PFSK-1 (cell line): ENCODE measurements around the gene FBXL14.

Experiments used
- FOXP2 ChIP-seq: optimal IDR thresholded peaks from 2 replicates; pipeline ENCODE3; 2011; ENCODE audit warnings: borderline replicate concordance, control low read depth, inconsistent platforms; ENCODE audit not compliant: insufficient read depth; ENCODE audit errors: extremely low read length, extremely low read depth
- POLR2AphosphoS5 ChIP-seq: IDR thresholded peaks from 2 replicates; pipeline ENCODE4 v1.6.1; 2012; ENCODE audit warnings: low read depth, mild to moderate bottlenecking, control low read depth, low read length, moderate library complexity
- SIN3A ChIP-seq: IDR thresholded peaks from 2 replicates; pipeline ENCODE4 v1.6.1; 2012; ENCODE audit warnings: mild to moderate bottlenecking, low read length, moderate library complexity, borderline replicate concordance; ENCODE audit not compliant: insufficient read depth
- TAF1 ChIP-seq: IDR thresholded peaks from 2 replicates; pipeline ENCODE4 v1.6.1; 2012; ENCODE audit warnings: low read length, control low read depth, borderline replicate concordance; ENCODE audit not compliant: insufficient read depth
- TF ChIP-seq, protein P1 (sequence below), 2 experiments: IDR thresholded peaks; 2 replicates each; pipeline versions ENCODE4 v1.6.1 to v1.8.0; 2011 to 2012; ENCODE audit warnings: low read depth in 2 of 2, low read length in 2 of 2, control low read depth in 1 of 2, inconsistent platforms in 1 of 2, mild to moderate bottlenecking in 1 of 2, moderate library complexity in 1 of 2; ENCODE audit not compliant: insufficient read depth in 1 of 2

FBXL14 gene

GRCh38 chr12:1533205-1533601 is 61.2 kb downstream of the FBXL14 start:
- TF ChIP-seq SIN3A (no peak), FOXP2 (no peak), POLR2AphosphoS5 (no peak), TAF1 (no peak)
- TF ChIP-seq, protein P1, sequence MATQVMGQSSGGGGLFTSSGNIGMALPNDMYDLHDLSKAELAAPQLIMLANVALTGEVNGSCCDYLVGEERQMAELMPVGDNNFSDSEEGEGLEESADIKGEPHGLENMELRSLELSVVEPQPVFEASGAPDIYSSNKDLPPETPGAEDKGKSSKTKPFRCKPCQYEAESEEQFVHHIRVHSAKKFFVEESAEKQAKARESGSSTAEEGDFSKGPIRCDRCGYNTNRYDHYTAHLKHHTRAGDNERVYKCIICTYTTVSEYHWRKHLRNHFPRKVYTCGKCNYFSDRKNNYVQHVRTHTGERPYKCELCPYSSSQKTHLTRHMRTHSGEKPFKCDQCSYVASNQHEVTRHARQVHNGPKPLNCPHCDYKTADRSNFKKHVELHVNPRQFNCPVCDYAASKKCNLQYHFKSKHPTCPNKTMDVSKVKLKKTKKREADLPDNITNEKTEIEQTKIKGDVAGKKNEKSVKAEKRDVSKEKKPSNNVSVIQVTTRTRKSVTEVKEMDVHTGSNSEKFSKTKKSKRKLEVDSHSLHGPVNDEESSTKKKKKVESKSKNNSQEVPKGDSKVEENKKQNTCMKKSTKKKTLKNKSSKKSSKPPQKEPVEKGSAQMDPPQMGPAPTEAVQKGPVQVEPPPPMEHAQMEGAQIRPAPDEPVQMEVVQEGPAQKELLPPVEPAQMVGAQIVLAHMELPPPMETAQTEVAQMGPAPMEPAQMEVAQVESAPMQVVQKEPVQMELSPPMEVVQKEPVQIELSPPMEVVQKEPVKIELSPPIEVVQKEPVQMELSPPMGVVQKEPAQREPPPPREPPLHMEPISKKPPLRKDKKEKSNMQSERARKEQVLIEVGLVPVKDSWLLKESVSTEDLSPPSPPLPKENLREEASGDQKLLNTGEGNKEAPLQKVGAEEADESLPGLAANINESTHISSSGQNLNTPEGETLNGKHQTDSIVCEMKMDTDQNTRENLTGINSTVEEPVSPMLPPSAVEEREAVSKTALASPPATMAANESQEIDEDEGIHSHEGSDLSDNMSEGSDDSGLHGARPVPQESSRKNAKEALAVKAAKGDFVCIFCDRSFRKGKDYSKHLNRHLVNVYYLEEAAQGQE (IDR thresholded peaks at IDR 0.05; ENCODE audit: insufficient read depth in 1 of 2, low read depth in 2 of 2, low read length in 2 of 2): no peak

GRCh38 chr12:1532375-1533165 is 61.8 kb downstream of the FBXL14 start:
- TF ChIP-seq SIN3A: no peak
- TF ChIP-seq POLR2AphosphoS5: no peak
- TF ChIP-seq, protein P1 (IDR thresholded peaks at IDR 0.05; ENCODE audit: insufficient read depth in 1 of 2, low read depth in 2 of 2, low read length in 2 of 2): no peak
- TF ChIP-seq TAF1: no peak
- no peak for TF ChIP-seq FOXP2

DNA sequence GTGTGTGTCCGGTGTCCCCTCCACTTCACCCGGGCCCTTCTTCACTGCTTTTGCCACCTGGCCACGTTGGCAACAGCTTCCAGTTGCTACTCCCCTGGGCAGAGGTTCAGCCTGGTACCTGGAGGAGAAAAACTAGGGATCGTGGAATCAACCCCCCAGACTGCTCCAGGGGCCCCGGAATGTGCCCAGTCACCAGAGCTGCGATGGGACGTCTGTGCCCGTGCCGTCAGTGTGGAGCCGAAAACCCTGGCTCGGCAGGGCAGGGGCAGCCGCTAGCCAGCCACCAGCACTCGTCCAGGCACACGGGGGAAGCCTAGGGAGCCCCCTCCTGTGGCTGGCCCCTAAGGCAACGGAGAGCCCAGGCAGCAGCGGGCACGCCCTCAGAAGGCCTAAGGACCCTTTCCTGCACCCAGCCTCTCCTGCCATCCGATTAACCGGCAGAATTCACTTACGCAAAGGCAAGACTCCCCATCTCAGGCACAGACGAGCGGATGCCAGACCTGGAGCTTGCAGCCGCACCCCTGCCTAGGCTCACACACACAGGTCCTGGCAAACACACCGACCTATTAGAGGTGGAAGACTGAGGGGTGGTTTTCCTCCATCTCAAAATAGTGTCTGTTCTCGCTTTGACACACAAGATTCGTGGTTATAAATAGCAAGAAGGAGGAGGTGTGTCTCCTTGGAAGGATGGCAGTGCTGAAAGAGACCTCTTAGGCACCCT is 62.6 kb downstream of the FBXL14 start:
- TF ChIP-seq SIN3A (no peak), TAF1 (no peak), FOXP2 (no peak), POLR2AphosphoS5 (no peak)
- TF ChIP-seq, protein P1 (IDR thresholded peaks at IDR 0.05; ENCODE audit: insufficient read depth in 1 of 2, low read depth in 2 of 2, low read length in 2 of 2): no peak

DNA sequence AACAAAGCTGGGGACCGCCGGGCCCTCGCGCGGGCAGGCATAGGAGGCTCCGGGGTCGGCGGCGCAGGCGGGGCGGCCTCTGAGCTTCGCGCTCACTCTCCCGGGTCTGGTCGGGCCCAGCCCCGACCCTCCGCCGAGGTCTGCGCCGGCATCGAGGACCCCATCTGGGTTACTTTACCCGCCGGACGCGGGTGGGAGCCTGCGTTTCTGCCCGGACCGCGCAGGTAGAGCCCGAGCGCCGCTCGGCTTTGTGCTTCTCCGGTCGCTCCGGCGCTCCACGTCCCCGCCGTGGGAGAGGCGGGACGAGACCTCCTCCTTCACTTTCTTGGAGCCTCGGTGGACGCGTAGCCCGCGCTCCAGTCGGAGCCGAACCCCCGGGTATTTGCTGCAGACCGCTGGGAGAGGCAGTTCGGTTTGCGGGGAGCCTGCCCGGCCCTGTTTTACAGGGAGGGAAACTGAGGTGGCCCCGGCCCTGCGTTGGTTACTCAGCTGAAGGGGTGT is 63.2 kb downstream of the FBXL14 start:
- no peak for TF ChIP-seq SIN3A
- no peak for TF ChIP-seq FOXP2

DNA sequence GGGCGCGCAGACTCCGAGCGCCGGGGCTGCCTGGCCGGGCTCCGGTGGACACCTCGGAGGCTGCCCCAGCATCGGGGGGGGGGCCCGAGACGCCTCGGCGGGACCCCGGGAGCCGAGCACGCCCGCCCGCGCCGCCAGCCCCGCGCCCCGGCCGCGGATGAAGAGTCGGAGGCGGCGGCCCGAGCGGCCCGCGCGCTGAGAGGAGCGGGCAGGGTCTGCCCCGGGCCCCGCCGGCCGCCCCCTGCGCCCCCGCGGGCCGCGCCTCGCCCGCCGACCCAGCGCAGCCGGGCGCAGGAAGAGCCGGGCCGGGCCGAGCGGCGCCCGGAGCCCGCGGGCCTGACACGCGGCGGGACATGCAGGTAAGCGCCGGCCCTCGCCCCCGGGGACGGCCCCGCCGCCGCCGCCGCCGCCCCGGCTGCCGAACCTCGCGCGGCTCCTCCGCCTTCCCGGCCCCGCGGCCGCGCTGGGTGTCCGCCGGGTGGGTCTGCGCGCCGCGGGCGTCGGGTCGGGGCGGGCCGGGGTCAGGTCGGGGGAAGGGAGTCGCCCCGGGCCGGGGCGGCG is 63.7 kb downstream of the FBXL14 start:
- TF ChIP-seq TAF1: no peak
- TF ChIP-seq SIN3A: no peak
- TF ChIP-seq POLR2AphosphoS5: no peak
- TF ChIP-seq, protein P1 (IDR thresholded peaks at IDR 0.05; ENCODE audit: insufficient read depth in 1 of 2, low read depth in 2 of 2, low read length in 2 of 2): no peak
- no peak for TF ChIP-seq FOXP2
